Esophagus squamous epithelium (tissue), 5 donors: ENCODE results near the gene CNOT1. TPM values are rescaled to one million over a fixed set of nuclear protein-coding genes. Genes with fewer than 3 reads are reported as not detected.
A peak's percentile ranks its signal among the peaks of the same experiment; 100 is the strongest.

Experiments used
- DNase-seq: peaks from one replicate; lab custom pipeline; 2025; lab: John Stamatoyannopoulos, UW
- H3K27ac ChIP-seq, 4 donors: fragments of 200-600 bp; sonication (generic); one replicate each; pipeline ENCODE4 v1.5.1; 2016 to 2019; ENCODE audit warnings: mild to moderate bottlenecking in 1 of 4
- H3K27me3 ChIP-seq, 4 donors: fragments of 200-600 bp; sonication (generic); 1 replicate in 3 of 4; 2 replicates in 1 of 4; pipeline versions ENCODE4 v1.5.1 to v1.6.0; 2017 to 2021; ENCODE audit warnings: antibody characterized with exemption in 1 of 4
- H3K36me3 ChIP-seq, 3 donors: fragments of 200-600 bp; sonication (generic); one replicate each; pipeline ENCODE4 v1.5.1; 2016 to 2019
- H3K4me1 ChIP-seq, 3 donors: fragments of 200-600 bp; sonication (generic); one replicate each; pipeline ENCODE4 v1.5.1; 2017 to 2019
- H3K4me3 ChIP-seq, 4 donors: fragments of 200-600 bp; sonication (generic); 1 replicate in 3 of 4; 2 replicates in 1 of 4; pipeline ENCODE4 v1.5.1; 2016 to 2019; ENCODE audit warnings: mild to moderate bottlenecking in 2 of 4, moderate library complexity in 1 of 4
- H3K9me3 ChIP-seq, 3 donors: fragments of 200-600 bp; sonication (generic); one replicate each; pipeline ENCODE4 v1.5.1; 2016 to 2019
- POLR2A ChIP-seq, 4 donors: fragments of 450-650 bp; IDR thresholded peaks; one replicate each; pipeline ENCODE4 v1.6.1; 2017; ENCODE audit warnings: antibody characterized with exemption in 4 of 4, mild to moderate bottlenecking in 4 of 4, moderate library complexity in 3 of 4
- WGBS, 2 donors: methylation state at CpG; one replicate each; pipeline ENCODE4 v1.1.5; 2018; 5-methylcytosine and 5-hydroxymethylcytosine counted together
- intact Hi-C: fragments of 100-400 bp; cut with DNase I; formaldehyde crosslinking; loops from one replicate; pipeline ENCODE4 v1.15.0; 2022
- total RNA-seq, 4 donors: library from RNA; depleted of rRNA; stranded (reverse); fragments of >200 nt; gene quantifications; one replicate each; pipeline ENCODE4 v1.1.0, GENCODE V29; 2016
- TF ChIP-seq, protein P1 (sequence below), 6 experiments: fragments of 450-650 bp in 4 of 6; fragments of 200-600 bp in 2 of 6; sonication (generic) in 2 of 6; IDR thresholded peaks; one replicate each; pipeline ENCODE4 v1.5.1; 2016 to 2019; ENCODE audit warnings: antibody characterized with exemption in 6 of 6, mild to moderate bottlenecking in 4 of 6, moderate library complexity in 4 of 6
- donor health status: DM: yes; HTN: yes; CAD: no.

The CNOT1 gene
- total RNA-seq, 4 donors from 2014 or later = 124 to 229 (median 153) TPM

GRCh38 chr16:58656899-58657298 is 27.3 kb upstream of the CNOT1 start:
- H3K4me3 ChIP-seq = no peak overlapping the region
- no peak for DNase-seq
- no peaks in the 10 kb centered on the region for H3K9me3 ChIP-seq
- TF ChIP-seq, protein P1, sequence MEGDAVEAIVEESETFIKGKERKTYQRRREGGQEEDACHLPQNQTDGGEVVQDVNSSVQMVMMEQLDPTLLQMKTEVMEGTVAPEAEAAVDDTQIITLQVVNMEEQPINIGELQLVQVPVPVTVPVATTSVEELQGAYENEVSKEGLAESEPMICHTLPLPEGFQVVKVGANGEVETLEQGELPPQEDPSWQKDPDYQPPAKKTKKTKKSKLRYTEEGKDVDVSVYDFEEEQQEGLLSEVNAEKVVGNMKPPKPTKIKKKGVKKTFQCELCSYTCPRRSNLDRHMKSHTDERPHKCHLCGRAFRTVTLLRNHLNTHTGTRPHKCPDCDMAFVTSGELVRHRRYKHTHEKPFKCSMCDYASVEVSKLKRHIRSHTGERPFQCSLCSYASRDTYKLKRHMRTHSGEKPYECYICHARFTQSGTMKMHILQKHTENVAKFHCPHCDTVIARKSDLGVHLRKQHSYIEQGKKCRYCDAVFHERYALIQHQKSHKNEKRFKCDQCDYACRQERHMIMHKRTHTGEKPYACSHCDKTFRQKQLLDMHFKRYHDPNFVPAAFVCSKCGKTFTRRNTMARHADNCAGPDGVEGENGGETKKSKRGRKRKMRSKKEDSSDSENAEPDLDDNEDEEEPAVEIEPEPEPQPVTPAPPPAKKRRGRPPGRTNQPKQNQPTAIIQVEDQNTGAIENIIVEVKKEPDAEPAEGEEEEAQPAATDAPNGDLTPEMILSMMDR (IDR thresholded peaks at IDR 0.05) = no peak
- no peak for TF ChIP-seq POLR2A (IDR thresholded peaks at IDR 0.05)
- H3K27me3 ChIP-seq = no peaks in the 10 kb centered on the region
- 90 to 92% methylated on average over 4 of the region's 4 CpGs for WGBS, 2 donors
- H3K27ac ChIP-seq = no peak overlapping the region
- no peaks in the 10 kb centered on the region for H3K36me3 ChIP-seq
- intact Hi-C loops = loop anchor here (10.0 kb wide), 1 partner anchor 322 kb away; no protein-coding TSS in a partner anchor
- H3K4me1 ChIP-seq = peaks cover 0 to 15% (median 3%) of the 10 kb centered on the region in 3 donors

DNA sequence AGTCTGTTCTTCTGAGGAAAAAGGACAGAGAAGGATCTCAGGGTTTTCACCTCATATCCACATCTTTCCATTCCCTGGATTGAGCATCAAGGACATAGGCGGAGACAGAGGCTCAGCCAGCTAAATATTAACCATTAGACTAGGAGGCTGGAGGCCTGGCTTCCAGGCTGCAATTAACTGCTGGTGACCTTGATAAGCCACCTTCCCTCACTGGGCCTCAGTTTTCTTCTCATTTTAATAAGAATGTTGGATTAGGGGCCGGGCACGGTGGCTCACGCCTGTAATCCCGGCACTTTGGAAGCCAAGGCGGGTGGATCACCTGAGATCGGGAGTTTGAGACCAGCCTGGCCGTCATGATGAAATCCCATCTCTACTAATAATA is 25.6 kb upstream of the CNOT1 start:
- no peaks in the 10 kb centered on the region for H3K36me3 ChIP-seq
- H3K27ac ChIP-seq = no peak overlapping the region
- 71 to 100% methylated on average over 4 to 8 of the region's 8 CpGs for WGBS, 2 donors
- intact Hi-C loops = loop anchor here (10.0 kb wide), 1 partner anchor 320 kb away; no protein-coding TSS in a partner anchor
- TF ChIP-seq, protein P1 (IDR thresholded peaks at IDR 0.05) = no peak
- no peak for TF ChIP-seq POLR2A (IDR thresholded peaks at IDR 0.05)
- no peak for DNase-seq
- no peak overlapping the region for H3K4me3 ChIP-seq
- no peaks in the 10 kb centered on the region for H3K9me3 ChIP-seq
- H3K27me3 ChIP-seq = no peaks in the 10 kb centered on the region
- peaks cover 0 to 23% (median 3%) of the 10 kb centered on the region in 3 donors for H3K4me1 ChIP-seq

GRCh38 chr16:58654560-58655214 is 25.1 kb upstream of the CNOT1 start:
- H3K4me3 ChIP-seq = no peak overlapping the region
- intact Hi-C loops = loop anchor here (10.0 kb wide), 1 partner anchor 320 kb away; no protein-coding TSS in a partner anchor
- no peak for DNase-seq
- WGBS, 2 donors = 70 to 77% methylated on average over 6 to 7 of the region's 7 CpGs
- no peaks in the 10 kb centered on the region for H3K36me3 ChIP-seq
- H3K27me3 ChIP-seq = no peaks in the 10 kb centered on the region
- no peak overlapping the region for H3K27ac ChIP-seq
- TF ChIP-seq, protein P1 (IDR thresholded peaks at IDR 0.05) = no peak
- no peak for TF ChIP-seq POLR2A (IDR thresholded peaks at IDR 0.05)
- H3K4me1 ChIP-seq = peaks cover 0 to 29% (median 3%) of the 10 kb centered on the region in 3 donors
- no peaks in the 10 kb centered on the region for H3K9me3 ChIP-seq

GRCh38 chr16:58652741-58653140 is 23.1 kb upstream of the CNOT1 start:
- Histone ChIP-seq H3K27ac (peak overlapping the region in 2 of 4 donors; percentile 81 to 85), H3K36me3 (no peaks in the 10 kb centered on the region), H3K9me3 (no peaks in the 10 kb centered on the region), H3K4me3 (no peak overlapping the region), H3K27me3 (no peaks in the 10 kb centered on the region), H3K4me1 (peaks cover 0 to 31% (median 3%) of the 10 kb centered on the region in 3 donors)
- TF ChIP-seq, protein P1 (IDR thresholded peaks at IDR 0.05) = no peak
- TF ChIP-seq POLR2A (IDR thresholded peaks at IDR 0.05) = no peak
- 17 to 50% methylated on average over 1 of the region's 3 CpGs for whole genome bisulfite sequencing, 2 donors
- intact Hi-C loops = loop anchor here (10.0 kb wide), 1 partner anchor 318 kb away; no protein-coding TSS in a partner anchor
- no peak for DNase-seq

DNA sequence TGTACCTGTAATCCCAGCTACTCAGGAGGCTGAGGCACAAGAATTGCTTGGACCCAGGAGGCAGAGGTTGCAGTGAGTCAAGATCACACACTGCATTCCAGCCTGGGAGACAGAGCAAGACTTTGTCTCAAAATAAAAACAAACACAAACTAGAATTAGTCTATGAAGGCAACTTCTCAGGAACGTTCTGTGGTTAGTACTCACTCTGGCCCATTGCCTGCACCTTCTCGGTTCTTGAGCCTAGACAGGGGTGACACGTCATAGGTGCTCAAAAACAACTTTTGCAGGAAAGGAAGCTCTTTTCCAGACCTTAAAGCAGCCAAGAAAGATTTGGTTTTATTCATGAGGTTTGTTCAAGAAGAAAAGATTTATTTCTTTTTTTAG is 22.3 kb upstream of the CNOT1 start:
- DNase-seq = no peak
- H3K4me1 ChIP-seq = peaks cover 0 to 31% (median 3%) of the 10 kb centered on the region in 3 donors
- WGBS, 2 donors = 43 to 51% methylated on average over 3 of the region's 3 CpGs
- no peaks in the 10 kb centered on the region for H3K36me3 ChIP-seq
- no peaks in the 10 kb centered on the region for H3K9me3 ChIP-seq
- no peaks in the 10 kb centered on the region for H3K27me3 ChIP-seq
- H3K4me3 ChIP-seq = no peak overlapping the region
- TF ChIP-seq, protein P1 (IDR thresholded peaks at IDR 0.05) = no peak
- no peak for TF ChIP-seq POLR2A (IDR thresholded peaks at IDR 0.05)
- intact Hi-C loops = loop anchor here (10.0 kb wide), 1 partner anchor 317 kb away; no protein-coding TSS in a partner anchor
- H3K27ac ChIP-seq = peak overlapping the region; percentile 42 to 85 (median 76)
